HUES64 (cell line): ENCODE data around the gene TXNDC11. TPM values are rescaled to one million over a fixed set of nuclear protein-coding genes. Genes with fewer than 3 reads are reported as not detected.
"Not testable (repeated sequence)": the region's sequence is repeated elsewhere in the genome, so short reads cannot be mapped to it uniquely, and the experiment has no call there.

ENCODE experiments used
- H3K27ac ChIP-seq: 2 replicates; pipeline ENCODE4 v1.7.0; 2013; ENCODE audit warnings: low read depth, low read length, inconsistent platforms
- H3K27me3 ChIP-seq: 2 replicates; pipeline ENCODE4 v1.6.1; 2013; ENCODE audit warnings: mild to moderate bottlenecking, low read length; ENCODE audit not compliant: insufficient read depth
- H3K36me3 ChIP-seq: 2 replicates; pipeline ENCODE4 v1.6.1; 2013; ENCODE audit warnings: mild to moderate bottlenecking, low read length; ENCODE audit not compliant: insufficient read depth
- H3K4me1 ChIP-seq: 2 replicates; pipeline ENCODE4 v1.6.1; 2013; ENCODE audit warnings: mild to moderate bottlenecking, low read length, moderate library complexity; ENCODE audit not compliant: insufficient read depth
- H3K4me3 ChIP-seq: 2 replicates; pipeline ENCODE4 v1.5.1; 2013; ENCODE audit warnings: mild to moderate bottlenecking, low read length, moderate library complexity
- H3K9ac ChIP-seq: 2 replicates; pipeline ENCODE4 v1.6.1; 2013; ENCODE audit warnings: mild to moderate bottlenecking, low read depth, low read length
- H3K9me3 ChIP-seq: 2 replicates; pipeline ENCODE4 v1.6.1; 2013; ENCODE audit warnings: low read depth, low read length; ENCODE audit not compliant: insufficient read depth
- WGBS: fragments of 150-250, 120-280 bp; methylation state at CpG from one replicate; pipeline ENCODE4 v1.1.7; 2013; ENCODE audit warnings: missing lambda C conversion rate; 5-methylcytosine and 5-hydroxymethylcytosine counted together
- polyA plus RNA-seq, 2 experiments: library from polyadenylated mRNA; stranded (reverse); fragments of 50-300 nt; gene quantifications; one replicate each; pipeline ENCODE4 v1.2.3, GENCODE V29; 2013

TXNDC11 gene, protein sequence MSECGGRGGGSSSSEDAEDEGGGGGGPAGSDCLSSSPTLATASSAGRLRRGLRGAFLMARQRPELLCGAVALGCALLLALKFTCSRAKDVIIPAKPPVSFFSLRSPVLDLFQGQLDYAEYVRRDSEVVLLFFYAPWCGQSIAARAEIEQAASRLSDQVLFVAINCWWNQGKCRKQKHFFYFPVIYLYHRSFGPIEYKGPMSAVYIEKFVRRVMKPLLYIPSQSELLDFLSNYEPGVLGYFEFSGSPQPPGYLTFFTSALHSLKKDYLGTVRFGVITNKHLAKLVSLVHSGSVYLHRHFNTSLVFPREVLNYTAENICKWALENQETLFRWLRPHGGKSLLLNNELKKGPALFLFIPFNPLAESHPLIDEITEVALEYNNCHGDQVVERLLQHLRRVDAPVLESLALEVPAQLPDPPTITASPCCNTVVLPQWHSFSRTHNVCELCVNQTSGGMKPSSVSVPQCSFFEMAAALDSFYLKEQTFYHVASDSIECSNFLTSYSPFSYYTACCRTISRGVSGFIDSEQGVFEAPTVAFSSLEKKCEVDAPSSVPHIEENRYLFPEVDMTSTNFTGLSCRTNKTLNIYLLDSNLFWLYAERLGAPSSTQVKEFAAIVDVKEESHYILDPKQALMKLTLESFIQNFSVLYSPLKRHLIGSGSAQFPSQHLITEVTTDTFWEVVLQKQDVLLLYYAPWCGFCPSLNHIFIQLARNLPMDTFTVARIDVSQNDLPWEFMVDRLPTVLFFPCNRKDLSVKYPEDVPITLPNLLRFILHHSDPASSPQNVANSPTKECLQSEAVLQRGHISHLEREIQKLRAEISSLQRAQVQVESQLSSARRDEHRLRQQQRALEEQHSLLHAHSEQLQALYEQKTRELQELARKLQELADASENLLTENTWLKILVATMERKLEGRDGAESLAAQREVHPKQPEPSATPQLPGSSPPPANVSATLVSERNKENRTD
- polyA plus RNA-seq (2013, experiment 1 of 2) = 9.3 TPM
- polyA plus RNA-seq (2013, experiment 2 of 2) = 7.6 TPM

GRCh38 chr16:11742536-11743307 lies at the start of gene TXNDC11:
TXNDC11 (minus strand) TSS chr16:11742857; CDS start chr16:11742730, 127 bp downstream.
- WGBS = under 1% methylated on average over 96 of the region's 96 CpGs

GRCh38 chr16:11791144-11791828 lies 48.6 kb upstream of the TXNDC11 start:
- Histone ChIP-seq H3K27ac (peak overlapping the region; percentile 51), H3K27me3 (no peaks in the 10 kb centered on the region), H3K9me3 (no peaks in the 10 kb centered on the region), H3K36me3 (peaks cover 15% of the 10 kb centered on the region), H3K4me1 (peaks cover 10% of the 10 kb centered on the region; the same call in 1 of the 2 replicates), H3K4me3 (no peak overlapping the region), H3K9ac (no peak overlapping the region)
- WGBS = 87% methylated on average over 6 of the region's 8 CpGs

More at GRCh38 chr16:11742536-11743307, at the start of gene TXNDC11:
- H3K4me3 ChIP-seq = peak within 1 kb of the TSS; percentile 78
- peak within 1 kb of the TSS; percentile 83 for H3K27ac ChIP-seq
- no peaks in the 10 kb centered on the region; the same call in 1 of the 2 replicates for H3K4me1 ChIP-seq
- H3K9me3 ChIP-seq = no peaks in the 10 kb centered on the region
- H3K27me3 ChIP-seq = no peaks in the 10 kb centered on the region
- H3K36me3 ChIP-seq = peaks cover 6% of the 10 kb centered on the region; the same call in 1 of the 2 replicates
- H3K9ac ChIP-seq = peak within 1 kb of the TSS; percentile 92

DNA sequence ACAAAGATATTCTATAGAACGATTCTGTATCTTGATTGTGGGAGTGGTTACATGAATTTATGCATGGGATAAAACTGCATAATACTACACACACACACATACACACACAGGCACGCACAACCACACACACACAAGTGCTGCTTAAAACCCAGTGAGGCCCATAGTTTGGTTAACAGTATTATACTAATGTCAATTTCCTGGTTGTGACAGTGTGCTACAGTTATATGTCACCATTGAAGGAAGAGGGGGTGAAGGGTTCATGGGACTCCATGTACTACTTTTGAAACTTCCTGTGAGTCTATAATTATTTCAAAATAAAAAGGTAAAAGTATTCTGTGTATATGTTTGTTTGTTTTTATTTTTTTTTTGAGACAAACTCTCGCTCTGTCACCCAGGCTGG lies 46.3 kb upstream of the TXNDC11 start:
- Histone ChIP-seq H3K4me3 (no peak overlapping the region), H3K27ac (no peak overlapping the region), H3K4me1 (peaks cover 10% of the 10 kb centered on the region; the same call in 1 of the 2 replicates), H3K9me3 (no peaks in the 10 kb centered on the region), H3K27me3 (no peaks in the 10 kb centered on the region), H3K36me3 (peaks cover 5% of the 10 kb centered on the region), H3K9ac (no peak overlapping the region)
- 89% methylated on average over 1 of the region's 3 CpGs for WGBS

DNA sequence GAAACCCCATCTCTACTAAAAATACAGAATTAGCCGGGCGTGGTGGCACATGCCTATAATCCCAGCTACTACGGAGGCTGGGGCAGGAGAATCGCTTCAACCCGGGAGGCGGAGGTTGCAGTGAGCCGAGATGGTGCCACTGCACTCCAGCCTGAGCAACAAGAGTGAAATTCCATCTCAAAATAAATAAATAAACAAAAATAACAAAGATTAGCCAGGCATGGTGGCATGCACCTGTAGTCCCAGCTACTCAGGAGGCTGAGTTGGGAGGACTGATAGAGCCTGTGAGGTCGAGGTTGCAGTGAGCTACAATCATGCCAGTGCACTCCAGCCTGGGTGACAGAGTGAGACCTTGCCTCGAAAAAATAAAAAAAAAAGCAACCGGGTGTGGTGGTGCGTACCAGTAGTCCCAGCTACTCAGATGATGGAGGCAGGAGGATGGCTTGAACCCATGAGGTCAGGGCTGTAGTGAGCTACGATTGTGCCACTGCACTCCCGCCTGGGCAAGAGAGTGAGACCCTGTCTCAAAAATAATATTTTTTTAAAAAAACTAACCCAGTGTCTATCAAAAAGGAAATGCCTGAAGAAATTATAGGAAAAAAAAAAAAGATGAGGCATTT lies 42.4 kb upstream of the TXNDC11 start:
- peaks cover 11% of the 10 kb centered on the region for H3K36me3 ChIP-seq
- 95% methylated on average over 12 of the region's 13 CpGs for WGBS
- not testable (repeated sequence) for H3K4me1 ChIP-seq, H3K27me3 ChIP-seq, H3K4me3 ChIP-seq, H3K27ac ChIP-seq, H3K9ac ChIP-seq, H3K9me3 ChIP-seq

- not testable (repeated sequence) for H3K9me3 ChIP-seq, H3K9ac ChIP-seq, H3K27ac ChIP-seq, H3K4me3 ChIP-seq, H3K4me1 ChIP-seq, H3K27me3 ChIP-seq
- WGBS = 97% methylated on average over 6 of the region's 6 CpGs
- H3K36me3 ChIP-seq = peaks cover 14% of the 10 kb centered on the region
Observed at GRCh38 chr16:11784381-11784780, 41.7 kb upstream of the TXNDC11 start.

DNA sequence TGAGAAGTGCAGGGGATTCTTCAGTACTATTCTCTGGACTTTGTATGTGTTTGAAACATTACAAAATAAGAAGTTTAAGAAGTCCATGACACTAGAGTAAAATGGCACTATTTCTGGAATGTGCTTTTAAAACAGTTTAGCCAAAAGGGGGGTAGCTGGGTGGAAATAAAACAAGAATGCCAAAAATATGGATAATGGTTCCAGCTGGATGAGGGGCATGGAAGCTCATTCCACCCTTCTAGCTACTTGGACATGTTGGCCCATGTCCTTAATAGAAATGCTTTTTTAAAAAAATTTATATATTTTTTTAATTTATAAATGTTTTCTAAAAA lies 41.3 kb upstream of the TXNDC11 start:
- peaks cover 18% of the 10 kb centered on the region for H3K36me3 ChIP-seq
- H3K9me3 ChIP-seq = no peaks in the 10 kb centered on the region
- no peaks in the 10 kb centered on the region for H3K4me1 ChIP-seq
- H3K4me3 ChIP-seq = no peak overlapping the region
- no peaks in the 10 kb centered on the region for H3K27me3 ChIP-seq
- no peak overlapping the region for H3K9ac ChIP-seq
- no peak overlapping the region for H3K27ac ChIP-seq

- Histone ChIP-seq H3K9me3 (no peaks in the 10 kb centered on the region), H3K27me3 (no peaks in the 10 kb centered on the region), H3K4me3 (no peak overlapping the region), H3K4me1 (no peaks in the 10 kb centered on the region), H3K36me3 (peaks cover 20% of the 10 kb centered on the region), H3K9ac (no peak overlapping the region), H3K27ac (no peak overlapping the region)
- WGBS = 90% methylated on average over 4 of the region's 5 CpGs
Observed at GRCh38 chr16:11783319-11784037, 40.8 kb upstream of the TXNDC11 start.

DNA sequence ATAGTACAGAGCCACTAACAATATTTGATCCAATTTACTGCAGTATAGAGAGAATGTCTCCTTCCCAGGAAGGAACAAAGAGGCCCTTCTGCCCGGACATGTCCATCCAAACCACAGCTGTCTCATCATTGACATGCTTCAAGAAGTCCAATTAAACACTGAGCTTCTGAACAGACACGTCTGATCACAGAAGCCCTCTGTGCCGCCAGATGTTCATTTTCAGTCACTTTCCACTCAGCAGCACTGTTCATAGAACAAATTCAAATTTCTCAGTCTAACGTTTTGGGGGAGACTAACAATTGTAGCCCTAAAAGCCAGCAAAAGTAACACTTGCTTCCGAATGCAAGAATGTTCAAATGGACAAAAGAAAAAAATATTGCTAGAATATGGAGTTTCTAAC lies 39.1 kb upstream of the TXNDC11 start:
- H3K27me3 ChIP-seq = no peaks in the 10 kb centered on the region
- WGBS = 91% methylated on average over 5 of the region's 5 CpGs
- H3K9ac ChIP-seq = no peak overlapping the region
- no peak overlapping the region for H3K27ac ChIP-seq
- H3K4me3 ChIP-seq = no peak overlapping the region
- H3K36me3 ChIP-seq = peaks cover 28% of the 10 kb centered on the region
- no peaks in the 10 kb centered on the region for H3K9me3 ChIP-seq
- H3K4me1 ChIP-seq = no peaks in the 10 kb centered on the region

DNA sequence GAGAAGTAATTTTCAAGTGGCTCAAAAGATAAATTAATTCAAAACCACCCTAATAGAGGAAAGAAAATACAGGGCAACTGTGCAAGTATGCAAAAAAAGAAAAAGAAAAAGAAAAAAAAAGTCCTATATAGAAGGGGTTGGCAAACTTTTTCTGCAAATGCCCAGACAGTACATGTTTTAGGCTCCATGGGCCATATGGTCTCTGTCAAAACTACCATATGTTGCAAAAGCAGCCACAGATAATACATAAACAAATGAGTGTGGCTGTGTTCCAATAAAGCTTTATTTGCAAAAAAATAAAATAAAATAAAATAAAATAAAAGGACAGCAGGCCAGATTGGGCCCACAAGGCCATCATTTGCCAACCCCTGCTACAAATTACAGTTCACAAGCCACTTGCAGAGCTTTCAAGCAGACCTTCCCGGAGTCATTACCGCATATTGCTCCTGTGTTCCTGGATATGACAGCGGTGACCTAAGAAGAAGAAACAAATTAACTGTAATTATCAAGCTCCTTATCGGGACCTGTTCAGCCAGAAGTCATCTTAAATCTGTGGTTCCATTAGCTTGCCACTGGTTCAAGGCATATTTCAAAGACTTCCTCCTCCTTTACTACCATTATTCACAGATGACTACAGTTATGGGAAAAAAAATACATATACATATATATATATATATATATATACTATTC lies 38.5 kb upstream of the TXNDC11 start:
- Histone ChIP-seq H3K4me1 (no peaks in the 10 kb centered on the region), H3K9ac (no peak overlapping the region), H3K27me3 (no peaks in the 10 kb centered on the region), H3K27ac (no peak overlapping the region), H3K9me3 (no peaks in the 10 kb centered on the region), H3K36me3 (peaks cover 35% of the 10 kb centered on the region), H3K4me3 (no peak overlapping the region)
- WGBS = 96% methylated on average over 4 of the region's 4 CpGs
